Fibroblast of lung (primary cell): Measurements from ENCODE around the gene NOL3. TPM values are rescaled to one million over a fixed set of nuclear protein-coding genes. Genes with fewer than 3 reads are reported as not detected.

Source experiments
- DNase-seq, 2 donors: peaks; one replicate each; pipeline versions ENCODE4 v3.0.0 to v3.0.0-alpha.2; 2010; ENCODE audit warnings: low read depth in 2 of 2
- H2AFZ ChIP-seq: 2 replicates; pipeline ENCODE4 v1.5.1; 2012; ENCODE audit warnings: low read length, control low read depth, inconsistent platforms
- H3K27ac ChIP-seq: 2 replicates; pipeline ENCODE4 v1.5.1; 2011; ENCODE audit warnings: low read length, control low read depth; ENCODE audit not compliant: insufficient read depth
- H3K27me3 ChIP-seq: 2 replicates; pipeline ENCODE4 v1.5.1; 2011; ENCODE audit warnings: mild to moderate bottlenecking, low read length; ENCODE audit not compliant: control insufficient read depth, insufficient read depth
- H3K36me3 ChIP-seq: 2 replicates; pipeline ENCODE4 v1.5.1; 2011; ENCODE audit warnings: low read length; ENCODE audit not compliant: control insufficient read depth, insufficient read depth
- H3K4me1 ChIP-seq: 2 replicates; pipeline ENCODE4 v1.5.1; 2011; ENCODE audit warnings: low read length; ENCODE audit not compliant: control insufficient read depth, insufficient read depth; ENCODE audit errors: extremely low read depth
- H3K4me2 ChIP-seq: 2 replicates; pipeline ENCODE4 v1.5.1; 2011; ENCODE audit warnings: low read length, control low read depth; ENCODE audit not compliant: insufficient read depth; ENCODE audit errors: extremely low read depth
- H3K4me3 ChIP-seq, 4 experiments: fragments of 200-600 bp in 1 of 4; sonication (generic) in 1 of 4; replicated peaks in 1 of 4; 2 replicates each; pipeline ENCODE4 v1.5.1; 2011 to 2016; ENCODE audit warnings: low read length in 4 of 4, low read depth in 3 of 4, mild to moderate bottlenecking in 3 of 4, control low read depth in 2 of 4, inconsistent platforms in 1 of 4, mixed read lengths in 1 of 4; ENCODE audit not compliant: insufficient read depth in 1 of 4; ENCODE audit errors: control extremely low read depth in 1 of 4
- H3K79me2 ChIP-seq: 2 replicates; pipeline ENCODE4 v1.5.1; 2012; ENCODE audit warnings: mild to moderate bottlenecking, low read length, inconsistent platforms; ENCODE audit not compliant: control insufficient read depth, insufficient read depth
- H3K9ac ChIP-seq: 2 replicates; pipeline ENCODE4 v1.5.1; 2011; ENCODE audit warnings: mild to moderate bottlenecking, low read length, control low read depth; ENCODE audit not compliant: insufficient read depth
- H3K9me3 ChIP-seq: 2 replicates; pipeline ENCODE4 v1.5.1; 2012; ENCODE audit warnings: low read depth, low read length; ENCODE audit not compliant: control insufficient read depth, insufficient read depth
- H4K20me1 ChIP-seq: 2 replicates; pipeline ENCODE4 v1.5.1; 2011; ENCODE audit warnings: low read length; ENCODE audit not compliant: control insufficient read depth, insufficient read depth; ENCODE audit errors: extremely low read depth
- CTCF ChIP-seq, 2 donors: IDR thresholded peaks in 1 of 2; conservative IDR thresholded peaks in 1 of 2; 1 replicate in 1 of 2; 2 replicates in 1 of 2; pipeline ENCODE4 v1.5.1; 2011 to 2012; ENCODE audit warnings: low read length in 2 of 2, control low read depth in 1 of 2, inconsistent platforms in 1 of 2, low read depth in 1 of 2, mild to moderate bottlenecking in 1 of 2
- EZH2 ChIP-seq: IDR thresholded peaks from 2 replicates; pipeline ENCODE4 v1.5.1; 2012; ENCODE audit warnings: low read length, control low read depth, mild to moderate bottlenecking; ENCODE audit errors: missing control alignments
- polyA plus RNA-seq, 2 donors: library from polyadenylated mRNA; depleted of rRNA in 1 of 2; stranded (reverse) in 1 of 2; unstranded in 1 of 2; fragments of >200 nt; gene quantifications; 2 replicates each; pipeline ENCODE4 v1.2.1, GENCODE V29; 2011 to 2012; ENCODE audit warnings: missing spikeins in 1 of 2
- total RNA-seq: library from RNA; depleted of rRNA; stranded (reverse); fragments of >200 nt; gene quantifications from 2 replicates; pipeline ENCODE4 v1.2.1, GENCODE V29; 2014

Gene NOL3
- total and polyA plus RNA-seq, 2 donors (not counting 1 experiment from before 2014, with no cell fraction given), result 8.0 to 23.3 TPM

- Histone ChIP-seq H3K9me3 (no peaks in the 10 kb centered on the region), H3K4me3 (no peak overlapping the region), H4K20me1 (no peaks in the 10 kb centered on the region), H3K4me1 (peaks cover 6% of the 10 kb centered on the region), H3K9ac (no peak overlapping the region), H3K4me2 (no peak overlapping the region), H3K36me3 (peaks cover 4% of the 10 kb centered on the region), H3K27ac (no peak overlapping the region), H2AFZ (no peak overlapping the region), H3K79me2 (peaks cover 24% of the 10 kb centered on the region), H3K27me3 (no peaks in the 10 kb centered on the region)
- TF ChIP-seq EZH2 (no peak), CTCF (conservative IDR thresholded peaks at IDR 0.05 in 1 of 2, IDR thresholded peaks at IDR 0.05 in 1 of 2; ENCODE audit: low read depth in 1 of 2, low read length in 2 of 2) (no peak)
- no peak for DNase-seq
Observed at GRCh38 chr16:67223992-67224391, 53.7 kb downstream of the NOL3 start.

Other genes with a start within 250 kb of the NOL3 start
- 41.1 and 83.7 TPM in 2 replicates for gene RRAD, start 245.0 kb upstream of the NOL3 start, total RNA-seq
- gene RRAD, start 245.0 kb upstream of the NOL3 start, polyA plus RNA-seq, result 7.8 and 11.6 TPM in 2 replicates
- 188 and 217 TPM in 2 replicates for gene CIAO2B, start 236.1 kb upstream of the NOL3 start, total RNA-seq
- gene CIAO2B, start 236.1 kb upstream of the NOL3 start, polyA plus RNA-seq, result 115 and 138 TPM in 2 replicates
- gene CES2, start 235.0 kb upstream of the NOL3 start, total RNA-seq, result 38.0 and 47.6 TPM in 2 replicates
- 22.9 and 26.9 TPM in 2 replicates for gene CES2, start 235.0 kb upstream of the NOL3 start, polyA plus RNA-seq
- gene CES3, start 209.3 kb upstream of the NOL3 start, total RNA-seq, result 0.77 and 1.3 TPM in 2 replicates
- 0.01 and 0.07 TPM in 2 replicates for gene CES3, start 209.3 kb upstream of the NOL3 start, polyA plus RNA-seq
- 2.1 TPM in 2 replicates for gene CES4A, start 181.9 kb upstream of the NOL3 start, total RNA-seq
- gene CES4A, start 181.9 kb upstream of the NOL3 start, polyA plus RNA-seq, result 1.3 and 2.3 TPM in 2 replicates
- gene CBFB, start 141.4 kb upstream of the NOL3 start, total RNA-seq, result 51.7 and 63.7 TPM in 2 replicates
- 64.1 and 100 TPM in 2 replicates for gene CBFB, start 141.4 kb upstream of the NOL3 start, polyA plus RNA-seq
- gene PHAF1, start 60.6 kb upstream of the NOL3 start, total RNA-seq, result 15.2 and 18.3 TPM in 2 replicates
- 21.5 and 23.0 TPM in 2 replicates for gene PHAF1, start 60.6 kb upstream of the NOL3 start, polyA plus RNA-seq
- 29.3 and 34.7 TPM in 2 replicates for gene B3GNT9, start 19.5 kb upstream of the NOL3 start, total RNA-seq
- gene B3GNT9, start 19.5 kb upstream of the NOL3 start, polyA plus RNA-seq, result 23.2 and 29.6 TPM in 2 replicates
- 18.0 and 20.8 TPM in 2 replicates for gene TRADD, start 10.6 kb upstream of the NOL3 start, total RNA-seq
- gene TRADD, start 10.6 kb upstream of the NOL3 start, polyA plus RNA-seq, result 5.8 and 7.6 TPM in 2 replicates
- gene FBXL8, start 10.6 kb upstream of the NOL3 start, total RNA-seq, result 9.8 and 10.4 TPM in 2 replicates
- gene FBXL8, start 10.6 kb upstream of the NOL3 start, polyA plus RNA-seq, result 2.4 and 4.0 TPM in 2 replicates
- 25.8 and 31.3 TPM in 2 replicates for gene HSF4, start 5.8 kb upstream of the NOL3 start, total RNA-seq
- gene HSF4, start 5.8 kb upstream of the NOL3 start, polyA plus RNA-seq, result 1.9 and 6.4 TPM in 2 replicates
- 21.8 and 28.4 TPM in 2 replicates for gene MATCAP1, start 13.4 kb downstream of the NOL3 start, total RNA-seq
- 12.7 and 16.6 TPM in 2 replicates for gene MATCAP1, start 13.4 kb downstream of the NOL3 start, polyA plus RNA-seq
- gene EXOC3L1, start 19.6 kb downstream of the NOL3 start, total RNA-seq, result 0.26 and 0.33 TPM in 2 replicates
- 0.09 TPM in 1 of 2 replicates, not detected in the other for gene EXOC3L1, start 19.6 kb downstream of the NOL3 start, polyA plus RNA-seq
- 42.4 and 48.3 TPM in 2 replicates for gene E2F4, start 21.6 kb downstream of the NOL3 start, total RNA-seq
- gene E2F4, start 21.6 kb downstream of the NOL3 start, polyA plus RNA-seq, result 59.9 and 70.4 TPM in 2 replicates
- gene ELMO3, start 28.6 kb downstream of the NOL3 start, total RNA-seq, result 0.26 and 0.33 TPM in 2 replicates
- gene ELMO3, start 28.6 kb downstream of the NOL3 start, polyA plus RNA-seq, result 0.36 and 0.42 TPM in 2 replicates
- 25.7 and 26.3 TPM in 2 replicates for gene TMEM208, start 56.6 kb downstream of the NOL3 start, total RNA-seq
- 43.2 and 53.5 TPM in 2 replicates for gene TMEM208, start 56.6 kb downstream of the NOL3 start, polyA plus RNA-seq
- gene FHOD1, start 76.9 kb downstream of the NOL3 start, total RNA-seq, result 7.1 and 13.9 TPM in 2 replicates
- gene FHOD1, start 76.9 kb downstream of the NOL3 start, polyA plus RNA-seq, result 25.8 and 32.7 TPM in 2 replicates
- gene SLC9A5, start 78.4 kb downstream of the NOL3 start, total RNA-seq, result 1.0 and 2.3 TPM in 2 replicates
- 1.9 and 2.0 TPM in 2 replicates for gene SLC9A5, start 78.4 kb downstream of the NOL3 start, polyA plus RNA-seq
- 23.6 and 37.7 TPM in 2 replicates for gene PLEKHG4, start 109.0 kb downstream of the NOL3 start, total RNA-seq
- gene PLEKHG4, start 109.0 kb downstream of the NOL3 start, polyA plus RNA-seq, result 9.9 and 11.5 TPM in 2 replicates
- gene KCTD19, start 156.2 kb downstream of the NOL3 start, total RNA-seq, result under 0.01 and 0.17 TPM in 2 replicates
- 0.10 TPM in 1 of 2 replicates, not detected in the other for gene KCTD19, start 156.2 kb downstream of the NOL3 start, polyA plus RNA-seq
- gene LRRC36, start 156.3 kb downstream of the NOL3 start, total RNA-seq, result 0.51 and 0.66 TPM in 2 replicates
- 0.06 and 0.38 TPM in 2 replicates for gene LRRC36, start 156.3 kb downstream of the NOL3 start, polyA plus RNA-seq
- 1.5 and 3.8 TPM in 2 replicates for gene TPPP3, start 223.0 kb downstream of the NOL3 start, total RNA-seq
- 2.9 and 6.5 TPM in 2 replicates for gene TPPP3, start 223.0 kb downstream of the NOL3 start, polyA plus RNA-seq
- 4.4 and 6.4 TPM in 2 replicates for gene ZDHHC1, start 245.9 kb downstream of the NOL3 start, total RNA-seq
- gene ZDHHC1, start 245.9 kb downstream of the NOL3 start, polyA plus RNA-seq, result 2.3 and 2.7 TPM in 2 replicates